CMK (cell line): ENCODE data around the gene PTGES3.
"Not testable (repeated sequence)": the region's sequence is repeated elsewhere in the genome, so short reads cannot be mapped to it uniquely, and the experiment has no call there.

Source experiments
- DNase-seq: peaks from one replicate; pipeline ENCODE4 v3.0.0-alpha.2; 2010; ENCODE audit warnings: low read depth

PTGES3 gene

DNA sequence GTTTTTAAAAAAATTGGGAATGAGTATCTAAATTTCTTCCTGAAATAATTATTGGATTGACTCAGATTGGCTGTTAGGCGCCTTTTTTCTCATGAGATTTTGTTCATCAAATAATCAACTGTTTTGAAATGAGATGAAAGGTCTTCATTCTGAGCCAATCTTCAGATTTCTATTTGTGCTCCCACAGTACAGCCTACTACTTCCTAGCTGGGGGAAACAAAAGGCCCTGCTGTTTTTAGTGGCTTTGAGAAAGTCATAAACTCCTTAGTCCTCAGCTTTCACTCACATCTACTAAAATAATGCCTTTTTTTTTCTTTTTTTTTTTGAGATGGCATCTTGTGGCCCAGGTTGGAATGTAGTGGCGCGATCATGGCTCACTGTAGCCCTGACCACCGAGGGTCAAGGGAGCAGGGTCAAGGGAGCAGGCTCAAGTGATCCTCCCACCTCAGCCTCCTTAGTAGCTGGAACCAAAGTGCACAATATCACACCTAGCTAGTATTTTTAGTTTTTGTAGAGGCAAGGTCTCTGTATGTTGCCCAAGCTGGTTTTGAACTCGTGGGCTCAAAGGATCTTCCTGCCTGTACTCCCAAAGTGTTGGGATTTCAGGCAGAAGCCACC lies 21.8 kb upstream of the PTGES3 start:
- no peak for DNase-seq

GRCh38 chr12:56704522-56704921 lies 16.4 kb upstream of the PTGES3 start:
- DNase-seq = not testable (repeated sequence)

GRCh38 chr12:56699020-56699661 lies 11.1 kb upstream of the PTGES3 start:
- no peak for DNase-seq

DNA sequence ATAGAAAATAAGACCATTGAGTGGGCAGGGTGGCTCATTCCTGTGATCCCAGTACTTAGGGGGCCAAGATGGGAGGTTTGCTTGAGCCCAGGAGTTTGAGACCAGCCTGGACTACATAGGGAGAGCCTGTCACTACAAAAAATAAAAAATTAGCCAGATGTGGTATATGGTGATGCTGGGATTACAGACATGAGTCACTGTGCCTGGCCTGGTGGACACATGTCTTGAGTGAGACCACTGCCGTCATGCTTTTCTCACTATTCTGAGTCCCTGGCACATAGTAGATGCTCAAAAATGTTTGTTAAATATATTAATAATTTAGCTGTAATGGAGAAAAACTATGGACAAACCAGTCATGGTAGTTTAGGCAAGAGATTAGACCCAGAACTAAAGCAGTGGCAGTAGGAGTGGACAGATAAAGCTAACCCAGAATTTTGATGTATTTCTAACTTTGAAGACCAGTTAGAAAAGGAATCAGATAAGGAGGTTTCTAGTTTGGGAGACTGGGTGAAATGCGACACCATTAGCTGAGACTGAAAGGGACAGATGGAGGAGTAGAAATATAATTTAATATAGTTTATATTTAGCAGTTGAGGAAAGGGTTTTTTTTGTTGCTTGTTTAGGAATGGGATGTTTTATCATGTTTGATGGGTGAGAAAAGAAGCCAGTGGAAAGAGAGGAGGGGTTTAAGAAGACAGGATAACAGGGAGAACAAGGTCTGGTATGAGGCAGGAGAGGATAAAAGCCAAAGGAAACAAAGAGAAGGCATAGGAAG lies 7.4 kb upstream of the PTGES3 start:
- DNase-seq = no peak

- no peak for DNase-seq
Measured at GRCh38 chr12:56694161-56694560, 6.1 kb upstream of the PTGES3 start.

GRCh38 chr12:56688846-56689109 lies 694 bp upstream of the PTGES3 start:
- DNase-seq = no peak

GRCh38 chr12:56687223-56688128 lies 608 bp downstream of the PTGES3 start:
- DNase-seq = no peak

GRCh38 chr12:56684745-56685359 lies 3.2 kb downstream of the PTGES3 start:
- no peak for DNase-seq

DNA sequence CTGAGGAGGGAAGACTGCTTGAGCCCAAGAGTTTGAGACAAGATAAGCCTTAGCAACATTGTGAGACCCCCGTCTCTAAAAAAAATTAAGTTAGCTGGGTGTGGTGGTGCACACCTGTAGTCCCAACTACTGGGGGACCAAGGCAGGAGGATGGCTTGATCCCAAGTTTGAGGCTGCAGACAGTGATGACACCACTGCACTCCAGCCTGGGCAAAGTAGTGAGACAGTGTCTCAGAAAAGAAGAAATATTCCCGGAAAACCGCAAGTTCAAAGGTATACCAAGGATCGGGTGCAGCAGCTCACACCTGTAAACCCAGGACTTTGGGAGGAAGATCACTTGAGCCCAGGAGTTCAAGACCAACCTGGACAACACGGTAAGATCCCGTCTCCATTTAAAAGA lies 5.8 kb downstream of the PTGES3 start:
- DNase-seq = no peak

- DNase-seq = no peak
Measured at GRCh38 chr12:56679883-56680575, 8.1 kb downstream of the PTGES3 start.

DNA sequence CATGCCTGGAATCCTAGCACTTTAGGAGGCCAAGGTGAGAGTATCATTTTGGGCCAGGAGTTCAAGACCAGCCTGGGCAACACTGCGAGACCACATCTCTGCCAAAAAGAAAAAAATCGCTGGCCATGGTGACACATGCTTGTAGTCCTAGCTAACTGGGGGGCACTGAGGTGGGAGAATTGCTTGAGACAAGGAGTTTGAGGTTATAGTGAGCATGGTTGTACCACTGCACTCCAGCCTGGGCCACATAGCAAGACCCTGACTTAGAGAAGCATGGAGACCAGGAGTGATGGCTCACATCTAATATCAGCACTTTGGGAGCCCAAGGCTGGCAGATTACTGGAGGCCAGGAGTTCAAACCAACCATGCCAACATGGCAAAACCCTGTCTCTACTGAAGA lies 9.2 kb downstream of the PTGES3 start:
- DNase-seq = no peak

GRCh38 chr12:56677680-56678079 lies 10.4 kb downstream of the PTGES3 start:
- DNase-seq = no peak

DNA sequence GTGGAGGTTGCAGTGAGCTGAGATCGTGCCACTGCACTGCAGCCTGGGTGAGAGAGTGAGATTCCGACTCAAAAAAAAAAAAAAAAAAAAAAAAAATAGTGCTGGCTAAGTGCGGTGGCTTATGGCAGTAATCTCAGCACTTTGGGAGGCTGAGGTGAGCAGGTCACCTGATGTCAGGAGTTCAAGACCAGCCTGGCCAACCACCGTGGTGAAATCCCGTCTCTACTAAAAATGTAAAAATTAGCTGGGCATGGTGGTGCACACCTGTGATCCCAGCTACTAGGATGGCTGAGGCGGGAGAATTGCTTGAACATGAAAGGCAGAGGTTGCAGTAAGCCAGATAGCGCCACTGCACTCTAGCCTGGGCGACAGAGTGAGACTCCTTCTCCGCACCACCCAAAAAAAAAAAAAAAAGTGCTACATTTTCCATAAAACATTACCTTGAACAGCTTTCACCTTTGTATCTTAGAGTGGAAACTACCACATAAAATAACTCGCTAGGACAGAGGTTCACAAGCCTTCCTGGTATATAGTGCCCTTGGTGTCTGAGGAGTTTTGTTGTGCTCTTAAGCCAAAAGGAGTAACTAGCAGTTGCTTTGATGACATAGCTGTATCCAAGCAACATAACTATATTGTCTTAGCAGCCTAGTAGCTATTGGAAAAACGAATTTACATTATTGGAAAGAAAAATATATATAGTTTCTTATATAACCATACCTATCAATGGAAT lies 11.1 kb downstream of the PTGES3 start:
- no peak for DNase-seq

DNA sequence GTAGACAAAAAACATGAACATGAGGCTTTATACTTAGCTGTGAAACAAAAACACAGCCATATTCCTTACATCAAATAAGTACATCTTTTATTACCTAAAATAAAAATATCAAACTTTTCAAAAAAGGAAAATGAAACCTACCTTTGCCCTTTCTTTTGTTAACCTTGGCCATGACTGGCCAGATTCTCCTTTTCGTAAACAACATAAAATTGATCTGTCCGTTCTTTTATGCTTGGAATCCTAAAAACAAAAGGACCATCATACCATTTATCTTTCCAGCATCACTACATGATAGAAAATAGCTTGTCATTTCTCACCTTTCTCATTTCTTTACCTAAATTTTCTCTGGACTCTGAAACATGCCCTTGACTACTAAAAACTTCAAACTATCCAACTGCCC lies 16.5 kb downstream of the PTGES3 start:
- DNase-seq = no peak

DNA sequence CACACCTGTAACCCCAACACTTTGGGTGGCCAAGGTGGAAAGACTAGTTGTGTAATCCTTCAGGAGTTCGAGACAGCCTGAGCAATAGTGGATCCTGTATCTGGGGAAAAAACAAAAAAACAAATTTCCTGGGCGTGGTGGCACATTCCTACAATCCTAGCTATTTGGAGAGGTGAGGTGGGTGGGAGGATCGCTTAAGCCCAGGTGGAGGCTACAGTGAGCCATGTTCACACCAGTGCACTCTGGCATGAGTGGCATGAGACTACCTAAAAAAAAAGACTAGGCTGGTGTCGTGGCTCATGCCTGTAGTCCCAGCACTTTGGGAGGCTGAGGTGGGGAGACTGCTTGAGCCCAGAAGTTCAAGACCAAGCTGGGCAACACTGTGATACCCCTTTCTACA lies 17.2 kb downstream of the PTGES3 start:
- no peak for DNase-seq

- no peak for DNase-seq
Measured at GRCh38 chr12:56668197-56668457, 20.0 kb downstream of the PTGES3 start.

- DNase-seq = no peak
Measured at GRCh38 chr12:56661979-56662638, 26.0 kb downstream of the PTGES3 start.

DNA sequence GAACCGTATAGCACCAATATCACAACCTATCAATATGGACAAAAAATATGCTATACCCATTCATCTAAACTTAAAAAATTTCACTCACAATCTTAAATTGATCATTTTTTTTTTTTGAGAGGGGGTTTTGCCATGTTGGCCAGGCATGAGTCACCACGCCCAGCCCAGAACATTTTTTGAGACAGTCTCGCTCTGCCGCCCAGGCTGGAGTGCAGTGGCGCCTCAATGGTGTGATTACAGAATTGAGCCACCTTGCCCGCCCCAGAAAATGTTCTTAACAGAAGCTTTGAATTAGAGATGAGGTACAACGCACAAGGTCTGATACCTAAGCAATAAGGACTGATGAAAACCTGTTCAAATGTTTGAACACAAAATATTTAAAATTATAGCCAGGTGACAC lies 26.5 kb downstream of the PTGES3 start:
- DNase-seq = no peak

DNA sequence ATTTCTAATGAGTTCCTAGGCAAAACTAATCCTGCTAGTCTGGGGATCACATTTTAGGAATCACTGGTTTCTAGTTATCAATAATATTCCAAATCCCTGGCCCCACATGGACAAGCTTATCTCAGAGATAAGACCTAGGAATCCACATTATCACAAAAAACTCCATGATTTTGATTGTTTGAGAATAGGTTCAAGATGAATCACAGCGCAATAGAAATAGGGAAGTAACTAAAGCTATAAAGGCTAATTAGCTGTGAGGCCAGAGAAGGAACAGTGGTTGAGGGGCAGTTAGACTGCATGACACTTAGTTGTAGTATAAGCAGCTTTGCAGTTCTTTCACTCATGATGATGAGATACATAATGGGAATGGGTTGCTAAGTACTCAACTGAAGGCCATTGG lies 29.2 kb downstream of the PTGES3 start:
- DNase-seq = no peak
